Thyroid gland (tissue), 4 donors: ENCODE measurements around the gene C2orf49. TPM values are rescaled to one million over a fixed set of nuclear protein-coding genes. Genes with fewer than 3 reads are reported as not detected.

Experiments
- DNase-seq, 2 donors: peaks; one replicate each; pipeline ENCODE4 v3.0.0-alpha.2; 2019
- H3K27ac ChIP-seq, 3 donors: fragments of 200-600 bp; sonication (generic); 1 replicate in 2 of 3; 2 replicates in 1 of 3; pipeline ENCODE4 v1.5.1; 2016 to 2019; ENCODE audit warnings: mild to moderate bottlenecking in 1 of 3, moderate library complexity in 1 of 3
- H3K27me3 ChIP-seq: fragments of 200-600 bp; sonication (generic); one replicate; pipeline ENCODE4 v1.5.1; 2019
- H3K36me3 ChIP-seq, 2 donors: fragments of 200-600 bp; sonication (generic); one replicate each; pipeline ENCODE4 v1.5.1; 2016 to 2019
- H3K4me1 ChIP-seq, 2 donors: fragments of 200-600 bp; sonication (generic); one replicate each; pipeline ENCODE4 v1.5.1; 2017 to 2019
- H3K4me3 ChIP-seq, 3 donors: fragments of 200-600 bp; sonication (generic); replicated peaks in 1 of 3; 1 replicate in 2 of 3; 2 replicates in 1 of 3; pipeline ENCODE4 v1.5.1; 2016; ENCODE audit warnings: mild to moderate bottlenecking in 1 of 3
- H3K9me3 ChIP-seq: fragments of 200-600 bp; sonication (generic); one replicate; pipeline ENCODE4 v1.5.1; 2017
- CTCF ChIP-seq, 6 experiments: fragments of 200-600 bp in 3 of 6; fragments of 450-650 bp in 3 of 6; sonication (generic) in 3 of 6; IDR thresholded peaks; one replicate each; pipeline ENCODE4 v1.5.1; 2016 to 2019; ENCODE audit warnings: antibody characterized with exemption in 6 of 6, mild to moderate bottlenecking in 2 of 6, inconsistent platforms in 1 of 6, moderate library complexity in 1 of 6
- POLR2A ChIP-seq, 2 donors: fragments of 450-650 bp; IDR thresholded peaks; one replicate each; pipeline ENCODE4 v1.6.1; 2017; ENCODE audit warnings: antibody characterized with exemption in 2 of 2, mild to moderate bottlenecking in 2 of 2, moderate library complexity in 1 of 2
- WGBS, 2 donors: methylation state at CpG; one replicate each; pipeline ENCODE4 v1.1.5; 2017; 5-methylcytosine and 5-hydroxymethylcytosine counted together
- intact Hi-C: fragments of 100-400 bp; cut with DNase I; formaldehyde crosslinking; loops from one replicate; pipeline ENCODE4 v1.15.1; 2023
- total RNA-seq, 4 donors: library from RNA; depleted of rRNA; stranded (reverse); fragments of >200 nt; gene quantifications; one replicate each; pipeline ENCODE4 v1.2.3, GENCODE V29; 2016

The C2orf49 gene
- total RNA-seq, 4 donors from 2014 or later: 16.6 to 41.1 (median 22.1) TPM

DNA sequence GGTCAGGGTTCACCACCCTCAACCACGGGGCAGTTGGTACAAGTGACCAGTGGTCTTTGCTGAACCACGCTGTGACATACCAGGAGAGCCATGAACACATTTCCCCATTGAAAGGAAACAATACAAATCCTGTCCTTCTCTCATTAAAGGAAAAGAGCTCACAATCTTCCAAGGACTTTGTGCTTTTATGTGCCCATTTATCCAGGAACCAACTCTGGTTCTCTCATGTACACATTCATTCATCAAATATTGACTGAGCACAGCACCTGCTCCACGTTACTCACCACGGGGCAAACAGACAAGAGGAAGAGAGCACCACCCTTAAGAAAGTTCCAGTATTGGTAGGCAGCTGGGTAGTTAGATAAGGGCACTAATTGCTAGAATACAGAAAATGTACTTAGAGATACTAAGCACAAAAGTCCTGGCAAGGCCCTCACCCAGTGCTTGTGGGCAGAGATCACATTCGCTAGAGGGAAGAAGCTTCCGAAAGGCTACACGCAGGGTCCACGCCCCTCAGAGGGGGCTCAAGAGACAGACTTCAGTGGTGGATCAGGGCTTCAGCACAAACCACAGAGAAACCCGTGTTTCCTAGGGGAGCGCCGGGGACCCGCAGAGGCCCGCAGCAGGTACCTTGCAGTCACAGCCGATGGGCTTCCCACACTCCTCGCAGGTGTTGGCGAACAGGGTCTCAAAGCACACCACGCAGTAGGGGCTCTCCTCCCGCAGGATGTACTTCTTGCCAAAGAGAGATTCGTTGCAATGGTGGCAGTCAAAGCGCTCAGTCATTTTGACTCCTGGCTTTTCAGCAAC, 48.6 kb downstream of the C2orf49 start:
- H3K27ac ChIP-seq: no peak overlapping the region
- TF ChIP-seq CTCF (IDR thresholded peaks at IDR 0.05) (no peak), POLR2A (IDR thresholded peaks at IDR 0.05) (no peak)
- 89 to 92% methylated on average over 14 to 17 of the region's 20 CpGs for WGBS, 2 donors
- H3K9me3 ChIP-seq: no peaks in the 10 kb centered on the region
- H3K27me3 ChIP-seq: no peaks in the 10 kb centered on the region
- no peak for DNase-seq
- peaks cover 6 to 18% of the 10 kb centered on the region in 2 donors for H3K36me3 ChIP-seq
- H3K4me3 ChIP-seq: no peak overlapping the region
- peaks cover 13 to 46% of the 10 kb centered on the region in 2 donors for H3K4me1 ChIP-seq
- intact Hi-C loops: no loop called here

DNA sequence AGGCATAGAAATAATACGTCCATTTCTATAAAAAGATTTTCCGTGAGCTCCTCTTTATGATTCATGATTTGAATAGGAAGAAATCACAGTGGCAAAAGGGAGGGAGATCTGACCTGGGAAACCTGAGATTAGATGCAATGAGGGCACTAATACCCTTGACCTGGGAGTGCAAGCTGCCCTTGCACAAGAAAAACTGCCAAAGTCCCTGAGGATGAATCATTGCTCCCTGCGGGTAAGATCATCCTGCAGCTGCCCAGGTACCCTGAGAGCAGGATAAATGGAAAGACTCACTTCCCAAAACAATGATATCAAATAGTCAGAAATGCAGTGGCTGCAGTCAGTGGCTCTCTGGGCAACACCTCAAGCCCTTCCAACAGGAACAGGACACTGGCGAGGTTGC, 49.9 kb downstream of the C2orf49 start:
- H3K4me3 ChIP-seq: no peak overlapping the region
- intact Hi-C loops: no loop called here
- peaks cover 13 to 50% of the 10 kb centered on the region in 2 donors for H3K4me1 ChIP-seq
- DNase-seq: no peak
- H3K9me3 ChIP-seq: no peaks in the 10 kb centered on the region
- peaks cover 6 to 18% of the 10 kb centered on the region in 2 donors for H3K36me3 ChIP-seq
- 82 to 90% methylated on average over 4 of the region's 4 CpGs for WGBS, 2 donors
- H3K27me3 ChIP-seq: no peaks in the 10 kb centered on the region
- TF ChIP-seq POLR2A (IDR thresholded peaks at IDR 0.05) (no peak), CTCF (IDR thresholded peaks at IDR 0.05) (no peak)
- no peak overlapping the region for H3K27ac ChIP-seq

- no peaks in the 10 kb centered on the region for H3K27me3 ChIP-seq
- no peak overlapping the region for H3K4me3 ChIP-seq
- H3K4me1 ChIP-seq: peaks cover 2 to 37% of the 10 kb centered on the region in 2 donors
- intact Hi-C loops: no loop called here
- TF ChIP-seq POLR2A (IDR thresholded peaks at IDR 0.05) (no peak), CTCF (IDR thresholded peaks at IDR 0.05) (no peak)
- no peaks in the 10 kb centered on the region for H3K9me3 ChIP-seq
- WGBS, 2 donors: 34 to 49% methylated on average over 8 of the region's 8 CpGs
- DNase-seq: no peak
- peaks cover 6 to 18% of the 10 kb centered on the region in 2 donors for H3K36me3 ChIP-seq
- peak overlapping the region; percentile 1 to 48 (median 34) for H3K27ac ChIP-seq
Observed at GRCh38 chr2:105388971-105389381, 51.6 kb downstream of the C2orf49 start.

- Histone ChIP-seq H3K4me1 (peaks cover 0 to 28% of the 10 kb centered on the region in 2 donors), H3K27me3 (no peaks in the 10 kb centered on the region), H3K9me3 (no peaks in the 10 kb centered on the region), H3K36me3 (peaks cover 6 to 8% of the 10 kb centered on the region in 2 donors), H3K4me3 (no peak overlapping the region), H3K27ac (peak overlapping the region in 1 of 3 donors; percentile 22)
- DNase-seq: no peak
- intact Hi-C loops: no loop called here
- TF ChIP-seq POLR2A (IDR thresholded peaks at IDR 0.05): no peak
- TF ChIP-seq CTCF (IDR thresholded peaks at IDR 0.05): no peak
Observed at GRCh38 chr2:105390454-105390853, 53.1 kb downstream of the C2orf49 start.

DNA sequence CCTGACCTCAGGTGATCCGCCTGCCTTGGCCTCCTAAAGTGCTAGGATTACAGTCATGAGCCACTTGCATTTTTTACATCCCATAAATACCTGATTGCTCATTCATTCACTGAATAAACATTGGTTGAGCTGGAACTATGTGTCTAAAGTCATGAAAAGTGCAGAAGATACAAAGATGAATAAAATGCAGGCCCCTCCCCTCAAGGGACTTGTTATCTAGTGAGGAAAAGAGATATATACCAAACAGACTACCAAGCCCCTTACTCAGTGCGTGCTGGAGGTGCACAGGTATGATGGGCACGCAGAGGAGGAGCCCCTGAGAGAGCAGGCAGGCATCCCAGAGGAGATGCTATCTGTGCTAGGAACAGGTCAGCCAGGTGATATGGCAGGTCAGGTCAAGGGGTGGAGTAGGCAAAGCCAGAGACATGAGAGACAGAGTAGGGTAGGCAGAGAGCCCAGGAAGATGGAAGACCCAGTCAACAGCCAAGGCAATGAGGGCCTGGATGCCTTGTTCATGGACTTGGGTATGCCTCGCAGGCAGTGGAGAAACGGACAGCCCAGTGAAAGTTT, 53.8 kb downstream of the C2orf49 start:
- H3K27ac ChIP-seq: peak overlapping the region in 2 of 3 donors; percentile 1 to 26
- H3K4me1 ChIP-seq: peaks cover 0 to 27% of the 10 kb centered on the region in 2 donors
- no peak for DNase-seq
- TF ChIP-seq CTCF (IDR thresholded peaks at IDR 0.05) (no peak), POLR2A (IDR thresholded peaks at IDR 0.05) (no peak)
- H3K36me3 ChIP-seq: peaks cover under 1 to 1% of the 10 kb centered on the region in 2 donors
- 95 to 99% methylated on average over 5 of the region's 5 CpGs for WGBS, 2 donors
- no peak overlapping the region for H3K4me3 ChIP-seq
- no peaks in the 10 kb centered on the region for H3K9me3 ChIP-seq
- no peaks in the 10 kb centered on the region for H3K27me3 ChIP-seq
- intact Hi-C loops: no loop called here
